ENCODE results near the gene SNTB2. TPM values are rescaled to one million over a fixed set of nuclear protein-coding genes. Genes with fewer than 3 reads are reported as not detected.

The SNTB2 gene
- total RNA-seq (1 to 10 TPM; 5.6 to 7.8 TPM), polyA plus RNA-seq (1 to 10 TPM; 2.1 to 2.6 TPM)

GRCh38 chr16:69186642-69187445 is at the start of gene SNTB2:
SNTB2 (plus strand) TSS chr16:69187164; CDS start chr16:69187167, 3 bp downstream.
- WGBS: under 1% methylated on average over 69 of the region's 69 CpGs
- H3K9ac ChIP-seq (ENCODE audit: low read depth in 1 of 2, low read length in 2 of 2): peak within 1 kb of the TSS; percentile 42 to 86
- DNase-seq (ENCODE audit: low spot score): peak; percentile 90
- peak within 1 kb of the TSS; percentile 22 to 96 (median 74) for H3K4me3 ChIP-seq (ENCODE audit: low read depth in 1 of 3, low read length in 3 of 3)
- no peaks in the 10 kb centered on the region for H3K36me3 ChIP-seq (ENCODE audit: control insufficient read depth in 4 of 4, insufficient read depth in 3 of 4, low read depth in 1 of 4, low read length in 3 of 4)
- H3K9me3 ChIP-seq (ENCODE audit: control insufficient read depth in 4 of 4, low read length in 3 of 4): no peaks in the 10 kb centered on the region
- peak within 1 kb of the TSS; percentile 73 to 82 for H3K27ac ChIP-seq (ENCODE audit: low read depth in 1 of 2, low read length in 2 of 2)
- peaks cover 0 to 15% (median 13%) of the 10 kb centered on the region in 4 donors for H3K4me1 ChIP-seq (ENCODE audit: control insufficient read depth in 4 of 4, insufficient read depth in 4 of 4, low read length in 3 of 4)
- no peak for TF ChIP-seq ATF3 (IDR thresholded peaks at IDR 0.05)
- no peak for TF ChIP-seq ZBTB33 (IDR thresholded peaks at IDR 0.05)
- peak; percentile 60 for TF ChIP-seq REST (IDR thresholded peaks at IDR 0.05)
- peak; percentile 85 for TF ChIP-seq YY1 (IDR thresholded peaks at IDR 0.05)
- TF ChIP-seq HNF4G (IDR thresholded peaks at IDR 0.05): no peak
- no peak for TF ChIP-seq NR2F2 (IDR thresholded peaks at IDR 0.05)
- peak; percentile 40 for TF ChIP-seq SP1 (IDR thresholded peaks at IDR 0.05)
- peak; percentile 44 to 75 for TF ChIP-seq EGR1 (IDR thresholded peaks at IDR 0.05; ENCODE audit: low read depth in 2 of 2)
- TF ChIP-seq TAF1 (conservative IDR thresholded peaks at IDR 0.05): peak; percentile 37
- no peak for TF ChIP-seq MAX (IDR thresholded peaks at IDR 0.05)
- TF ChIP-seq RXRA (IDR thresholded peaks at IDR 0.05): no peak
- TF ChIP-seq RAD21 (IDR thresholded peaks at IDR 0.05): peak in 1 of 2 donors; percentile 38
- TF ChIP-seq FOXA1 (IDR thresholded peaks at IDR 0.05): no peak
- no peak for TF ChIP-seq JUND (IDR thresholded peaks at IDR 0.05)
- no peak for TF ChIP-seq HNF4A (conservative IDR thresholded peaks at IDR 0.05)
- no peak for TF ChIP-seq CTCF (IDR thresholded peaks at IDR 0.05; ENCODE audit: low read depth, low read length, missing input control)
- peak; percentile 33 to 71 for TF ChIP-seq GABPA (IDR thresholded peaks at IDR 0.05 in 1 of 2, conservative IDR thresholded peaks at IDR 0.05 in 1 of 2)
- no peak for TF ChIP-seq FOXA2 (IDR thresholded peaks at IDR 0.05)
- H3K27me3 ChIP-seq (ENCODE audit: control insufficient read depth in 4 of 4, insufficient read depth in 4 of 4, low read length in 3 of 4): no peaks in the 10 kb centered on the region

All from liver (tissue), 9 donors.